HEK293 (cell line): ENCODE results near the gene CENPC.
A peak's percentile ranks its signal among the peaks of the same experiment; 100 is the strongest.

ENCODE experiments used
- CTCF ChIA-PET: fragments of 350-600 bp; formaldehyde crosslinking; extraction: SDS; loops from one replicate; lab custom pipeline; 2021; ENCODE audit warnings: antibody characterized with exemption; lab: Yijun Ruan, JAX
- POLR2A ChIA-PET: fragments of 300-600 bp; formaldehyde crosslinking; extraction: SDS; loops from one replicate; lab custom pipeline; 2020; ENCODE audit warnings: antibody characterized with exemption, inconsistent platforms; lab: Yijun Ruan, JAX
- H3K27ac ChIP-seq: fragments of 200-500 bp; sonication (Bioruptor generic); 2 replicates; pipeline ENCODE4 v1.5.1; 2014; ENCODE audit warnings: low read depth, low read length, control low read depth, inconsistent platforms; ENCODE audit errors: extremely low read depth
- H3K36me3 ChIP-seq, 2 experiments: fragments of 200-500 bp in 1 of 2; sonication (Bioruptor generic) in 1 of 2; 1 replicate in 1 of 2; 2 replicates in 1 of 2; pipeline ENCODE4 v1.5.1; 2014 to 2017; ENCODE audit warnings: inconsistent platforms in 2 of 2, low read length in 2 of 2; ENCODE audit not compliant: control insufficient read depth in 2 of 2, insufficient read depth in 1 of 2
- H3K4me1 ChIP-seq: fragments of 200-500 bp; sonication (Bioruptor generic); 2 replicates; pipeline ENCODE4 v1.5.1; 2014; ENCODE audit warnings: mild to moderate bottlenecking, low read length, inconsistent platforms; ENCODE audit not compliant: control insufficient read depth, insufficient read depth
- H3K4me3 ChIP-seq: 2 replicates; pipeline ENCODE4 v1.5.1; 2011; ENCODE audit warnings: low read depth, mild to moderate bottlenecking, control low read depth, low read length, moderate library complexity
- H3K9me3 ChIP-seq: fragments of 200-500 bp; sonication (Bioruptor generic); 2 replicates; pipeline ENCODE4 v1.5.1; 2014; ENCODE audit warnings: low read depth, low read length, inconsistent platforms; ENCODE audit not compliant: control insufficient read depth, insufficient read depth
- GLIS1 ChIP-seq: fragments of 450-650 bp; formaldehyde crosslinking; IDR thresholded peaks from 2 replicates; pipeline ENCODE4 v1.5.1; 2016; ENCODE audit warnings: missing biosample characterization, missing genetic modification characterization
- KLF10 ChIP-seq: fragments of 450-650 bp; IDR thresholded peaks from 2 replicates; pipeline ENCODE4 v1.5.1; 2018; ENCODE audit warnings: missing biosample characterization, mild to moderate bottlenecking, missing genetic modification characterization
- MEIS1 ChIP-seq: sonication (generic); formaldehyde crosslinking; IDR thresholded peaks from 2 replicates; pipeline ENCODE4 v1.8.1; 2022; ENCODE audit warnings: missing genetic modification reagents, mild to moderate bottlenecking, borderline replicate concordance
- SALL2 ChIP-seq: fragments of 450-650 bp; formaldehyde crosslinking; IDR thresholded peaks from 2 replicates; pipeline ENCODE4 v1.5.0; 2017; ENCODE audit warnings: missing biosample characterization, mild to moderate bottlenecking, missing genetic modification characterization, borderline replicate concordance
- ZNF114 ChIP-seq: fragments of 450-650 bp; formaldehyde crosslinking; IDR thresholded peaks from 2 replicates; pipeline ENCODE4 v1.5.0; 2017; ENCODE audit warnings: missing biosample characterization, missing genetic modification characterization
- ZNF121 ChIP-seq: fragments of 450-650 bp; formaldehyde crosslinking; IDR thresholded peaks from 2 replicates; pipeline ENCODE4 v1.5.1; 2016; ENCODE audit warnings: missing biosample characterization, missing genetic modification characterization
- ZNF184 ChIP-seq: fragments of 450-650 bp; IDR thresholded peaks from 2 replicates; pipeline ENCODE4 v1.5.1; 2018; ENCODE audit warnings: missing biosample characterization, mild to moderate bottlenecking, missing genetic modification characterization
- ZNF239 ChIP-seq: fragments of 450-650 bp; formaldehyde crosslinking; IDR thresholded peaks from 2 replicates; pipeline ENCODE4 v1.5.1; 2016; ENCODE audit warnings: missing biosample characterization, missing genetic modification characterization
- ZNF274 ChIP-seq, 2 experiments: fragments of 200-500 bp in 1 of 2; fragments of 450-650 bp in 1 of 2; sonication (Bioruptor generic) in 1 of 2; formaldehyde crosslinking in 1 of 2; IDR thresholded peaks; 2 replicates each; pipeline versions ENCODE4 v1.5.1 to v1.6.1; 2014 to 2016; ENCODE audit warnings: borderline replicate concordance in 1 of 2, inconsistent platforms in 1 of 2, low read length in 1 of 2, missing biosample characterization in 1 of 2, missing genetic modification characterization in 1 of 2
- ZNF302 ChIP-seq: fragments of 450-650 bp; formaldehyde crosslinking; IDR thresholded peaks from 2 replicates; pipeline ENCODE4 v1.5.1; 2016; ENCODE audit warnings: missing biosample characterization, missing genetic modification characterization, low read depth
- ZNF335 ChIP-seq: fragments of 450-650 bp; formaldehyde crosslinking; conservative IDR thresholded peaks from 2 replicates; pipeline ENCODE4 v1.5.1; 2016; ENCODE audit warnings: missing biosample characterization, missing genetic modification characterization
- ZNF776 ChIP-seq: fragments of 450-650 bp; formaldehyde crosslinking; IDR thresholded peaks from 2 replicates; pipeline ENCODE4 v1.5.0; 2017; ENCODE audit warnings: missing biosample characterization, missing genetic modification characterization, borderline replicate concordance
- TF ChIP-seq, protein P1 (sequence below): fragments of 450-650 bp; formaldehyde crosslinking; IDR thresholded peaks from 2 replicates; pipeline ENCODE4 v1.5.1; 2016; ENCODE audit warnings: missing biosample characterization, missing genetic modification characterization
- TF ChIP-seq, protein P2 (sequence below): fragments of 450-650 bp; formaldehyde crosslinking; IDR thresholded peaks from 2 replicates; pipeline ENCODE4 v1.5.1; 2016; ENCODE audit warnings: missing biosample characterization, missing genetic modification characterization
- TF ChIP-seq, protein P3 (sequence below): fragments of 450-650 bp; formaldehyde crosslinking; IDR thresholded peaks from 2 replicates; pipeline ENCODE4 v1.5.1; 2016; ENCODE audit warnings: missing biosample characterization, missing genetic modification characterization

Gene CENPC

DNA sequence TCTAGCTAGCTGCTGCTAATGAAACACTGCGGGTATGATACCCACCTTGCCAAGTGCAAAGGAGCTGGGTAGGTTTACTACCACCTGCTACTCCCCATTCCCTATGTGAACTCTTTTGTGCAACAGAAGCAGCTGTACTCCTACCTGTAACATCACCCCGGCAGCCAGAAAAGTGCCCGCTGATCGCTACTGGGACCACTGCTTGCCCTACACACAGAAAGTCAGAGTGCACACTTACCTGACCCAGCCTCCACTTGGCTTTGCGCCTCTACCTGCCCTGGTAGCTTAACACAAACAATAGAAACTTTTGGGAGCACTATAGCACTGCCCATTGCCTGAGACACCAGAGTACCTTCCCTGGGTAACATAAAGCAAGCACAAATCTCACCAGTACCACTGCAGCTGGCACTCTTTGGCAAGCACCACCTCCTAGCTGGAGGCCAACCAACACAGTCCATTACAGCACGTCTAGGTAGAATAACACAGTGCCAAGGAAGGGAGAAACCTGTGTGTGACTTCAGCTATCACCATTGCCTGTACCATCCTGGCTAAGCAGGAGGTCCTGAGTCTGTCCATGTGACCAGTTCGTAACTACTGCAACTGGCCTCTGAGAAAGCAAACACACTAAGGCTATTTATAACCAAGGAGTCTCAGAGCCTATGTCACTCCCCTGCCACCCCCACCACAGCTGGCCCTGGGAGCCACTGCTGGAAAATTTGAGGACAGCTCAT lies 80.1 kb downstream of the CENPC start:
- POLR2A ChIA-PET, result no interaction called here
- no peak for TF ChIP-seq KLF10 (tag by site-specific recombination)
- TF ChIP-seq, protein P1, sequence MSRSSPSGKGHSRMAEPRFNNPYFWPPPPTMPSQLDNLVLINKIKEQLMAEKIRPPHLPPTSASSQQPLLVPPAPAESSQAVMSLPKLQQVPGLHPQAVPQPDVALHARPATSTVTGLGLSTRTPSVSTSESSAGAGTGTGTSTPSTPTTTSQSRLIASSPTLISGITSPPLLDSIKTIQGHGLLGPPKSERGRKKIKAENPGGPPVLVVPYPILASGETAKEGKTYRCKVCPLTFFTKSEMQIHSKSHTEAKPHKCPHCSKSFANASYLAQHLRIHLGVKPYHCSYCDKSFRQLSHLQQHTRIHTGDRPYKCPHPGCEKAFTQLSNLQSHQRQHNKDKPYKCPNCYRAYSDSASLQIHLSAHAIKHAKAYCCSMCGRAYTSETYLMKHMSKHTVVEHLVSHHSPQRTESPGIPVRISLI (tag by site-specific recombination), result no peak
- TF ChIP-seq GLIS1, result peak; percentile 49; the same call in 1 of the 2 replicates
- CTCF ChIA-PET, result no interaction called here
- H3K4me1 ChIP-seq, result no peaks in the 10 kb centered on the region
- peaks cover 0 to 3% of the 10 kb centered on the region in 2 experiments; a peak in 1 of 3 replicates for H3K36me3 ChIP-seq
- no peaks in the 10 kb centered on the region for H3K9me3 ChIP-seq
- no peak overlapping the region for H3K4me3 ChIP-seq
- H3K27ac ChIP-seq, result no peak overlapping the region

DNA sequence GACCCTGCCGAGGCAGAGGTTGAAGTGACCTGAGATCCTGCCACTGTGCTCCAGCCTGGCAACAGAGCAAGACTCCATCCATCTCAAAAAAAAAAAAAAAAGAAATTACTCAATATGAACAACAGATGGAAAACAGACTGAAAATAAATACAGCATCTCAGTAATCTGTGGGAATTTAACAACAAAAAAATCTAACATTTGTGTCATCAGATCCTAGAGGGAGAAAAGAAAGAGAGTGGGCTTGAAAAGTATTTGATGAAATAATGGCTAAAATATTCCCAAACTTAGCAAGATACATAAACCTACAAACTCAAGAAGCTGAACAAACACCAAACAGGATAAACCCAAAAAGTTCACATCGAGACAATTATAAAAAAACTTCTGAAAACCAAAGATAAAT lies 84.7 kb downstream of the CENPC start:
- no peak for TF ChIP-seq ZNF776
- TF ChIP-seq ZNF184 (tag by site-specific recombination), result no peak
- TF ChIP-seq, protein P2, sequence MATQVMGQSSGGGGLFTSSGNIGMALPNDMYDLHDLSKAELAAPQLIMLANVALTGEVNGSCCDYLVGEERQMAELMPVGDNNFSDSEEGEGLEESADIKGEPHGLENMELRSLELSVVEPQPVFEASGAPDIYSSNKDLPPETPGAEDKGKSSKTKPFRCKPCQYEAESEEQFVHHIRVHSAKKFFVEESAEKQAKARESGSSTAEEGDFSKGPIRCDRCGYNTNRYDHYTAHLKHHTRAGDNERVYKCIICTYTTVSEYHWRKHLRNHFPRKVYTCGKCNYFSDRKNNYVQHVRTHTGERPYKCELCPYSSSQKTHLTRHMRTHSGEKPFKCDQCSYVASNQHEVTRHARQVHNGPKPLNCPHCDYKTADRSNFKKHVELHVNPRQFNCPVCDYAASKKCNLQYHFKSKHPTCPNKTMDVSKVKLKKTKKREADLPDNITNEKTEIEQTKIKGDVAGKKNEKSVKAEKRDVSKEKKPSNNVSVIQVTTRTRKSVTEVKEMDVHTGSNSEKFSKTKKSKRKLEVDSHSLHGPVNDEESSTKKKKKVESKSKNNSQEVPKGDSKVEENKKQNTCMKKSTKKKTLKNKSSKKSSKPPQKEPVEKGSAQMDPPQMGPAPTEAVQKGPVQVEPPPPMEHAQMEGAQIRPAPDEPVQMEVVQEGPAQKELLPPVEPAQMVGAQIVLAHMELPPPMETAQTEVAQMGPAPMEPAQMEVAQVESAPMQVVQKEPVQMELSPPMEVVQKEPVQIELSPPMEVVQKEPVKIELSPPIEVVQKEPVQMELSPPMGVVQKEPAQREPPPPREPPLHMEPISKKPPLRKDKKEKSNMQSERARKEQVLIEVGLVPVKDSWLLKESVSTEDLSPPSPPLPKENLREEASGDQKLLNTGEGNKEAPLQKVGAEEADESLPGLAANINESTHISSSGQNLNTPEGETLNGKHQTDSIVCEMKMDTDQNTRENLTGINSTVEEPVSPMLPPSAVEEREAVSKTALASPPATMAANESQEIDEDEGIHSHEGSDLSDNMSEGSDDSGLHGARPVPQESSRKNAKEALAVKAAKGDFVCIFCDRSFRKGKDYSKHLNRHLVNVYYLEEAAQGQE (tag by site-specific recombination), result no peak
- TF ChIP-seq ZNF121 (tag by site-specific recombination), result no peak
- no peak for TF ChIP-seq SALL2
- no peak for TF ChIP-seq ZNF302 (tag by site-specific recombination)
- TF ChIP-seq, protein P3, sequence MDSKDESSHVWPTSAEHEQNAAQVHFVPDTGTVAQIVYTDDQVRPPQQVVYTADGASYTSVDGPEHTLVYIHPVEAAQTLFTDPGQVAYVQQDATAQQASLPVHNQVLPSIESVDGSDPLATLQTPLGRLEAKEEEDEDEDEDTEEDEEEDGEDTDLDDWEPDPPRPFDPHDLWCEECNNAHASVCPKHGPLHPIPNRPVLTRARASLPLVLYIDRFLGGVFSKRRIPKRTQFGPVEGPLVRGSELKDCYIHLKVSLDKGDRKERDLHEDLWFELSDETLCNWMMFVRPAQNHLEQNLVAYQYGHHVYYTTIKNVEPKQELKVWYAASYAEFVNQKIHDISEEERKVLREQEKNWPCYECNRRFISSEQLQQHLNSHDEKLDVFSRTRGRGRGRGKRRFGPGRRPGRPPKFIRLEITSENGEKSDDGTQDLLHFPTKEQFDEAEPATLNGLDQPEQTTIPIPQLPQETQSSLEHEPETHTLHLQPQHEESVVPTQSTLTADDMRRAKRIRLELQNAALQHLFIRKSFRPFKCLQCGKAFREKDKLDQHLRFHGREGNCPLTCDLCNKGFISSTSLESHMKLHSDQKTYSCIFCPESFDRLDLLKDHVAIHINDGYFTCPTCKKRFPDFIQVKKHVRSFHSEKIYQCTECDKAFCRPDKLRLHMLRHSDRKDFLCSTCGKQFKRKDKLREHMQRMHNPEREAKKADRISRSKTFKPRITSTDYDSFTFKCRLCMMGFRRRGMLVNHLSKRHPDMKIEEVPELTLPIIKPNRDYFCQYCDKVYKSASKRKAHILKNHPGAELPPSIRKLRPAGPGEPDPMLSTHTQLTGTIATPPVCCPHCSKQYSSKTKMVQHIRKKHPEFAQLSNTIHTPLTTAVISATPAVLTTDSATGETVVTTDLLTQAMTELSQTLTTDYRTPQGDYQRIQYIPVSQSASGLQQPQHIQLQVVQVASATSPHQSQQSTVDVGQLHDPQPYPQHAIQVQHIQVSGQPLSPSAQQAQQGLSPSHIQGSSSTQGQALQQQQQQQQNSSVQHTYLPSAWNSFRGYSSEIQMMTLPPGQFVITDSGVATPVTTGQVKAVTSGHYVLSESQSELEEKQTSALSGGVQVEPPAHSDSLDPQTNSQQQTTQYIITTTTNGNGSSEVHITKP (tag by site-specific recombination), result no peak
- TF ChIP-seq, all 188 proteins: peak for 0
- H3K36me3 ChIP-seq, result peaks cover 0 to 6% of the 10 kb centered on the region in 2 experiments; a peak in 1 of 3 replicates
- CTCF ChIA-PET, result no interaction called here
- POLR2A ChIA-PET, result no interaction called here
- H3K4me1 ChIP-seq, result no peaks in the 10 kb centered on the region
- H3K4me3 ChIP-seq, result no peak overlapping the region
- no peaks in the 10 kb centered on the region for H3K9me3 ChIP-seq
- H3K27ac ChIP-seq, result no peak overlapping the region

DNA sequence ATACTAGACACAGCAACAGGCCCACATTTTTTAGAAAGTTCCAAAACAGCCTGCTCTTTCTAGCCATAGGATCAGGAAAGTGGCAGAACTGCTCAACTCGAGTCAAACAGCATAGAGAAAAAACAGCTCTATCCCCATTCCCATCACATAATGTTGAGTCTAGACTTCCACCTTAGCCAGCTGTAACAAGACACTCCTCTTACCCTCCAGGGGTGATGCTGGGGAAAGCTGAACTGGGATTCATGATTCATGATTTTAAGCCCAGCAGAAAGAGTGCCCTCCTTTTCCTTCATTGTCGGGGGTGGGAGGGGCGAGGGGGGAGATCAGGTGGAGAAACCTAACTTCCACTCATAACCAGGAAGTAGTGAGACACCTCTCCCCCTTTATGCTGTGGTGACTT lies 86.1 kb downstream of the CENPC start:
- H3K27ac ChIP-seq, result no peak overlapping the region
- no peaks in the 10 kb centered on the region for H3K9me3 ChIP-seq
- CTCF ChIA-PET, result no interaction called here
- POLR2A ChIA-PET, result no interaction called here
- TF ChIP-seq ZNF114 (tag by site-specific recombination) (no peak), MEIS1 (no peak), ZNF274 (IDR thresholded peaks at IDR 0.05; ENCODE audit: low read length) (no peak), ZNF274 (tag by site-specific recombination; IDR thresholded peaks at IDR 0.05; ENCODE audit: borderline replicate concordance) (no peak), ZNF239 (tag by site-specific recombination) (no peak), ZNF335 (tag by site-specific recombination) (no peak)
- TF ChIP-seq, all 188 proteins: peak for 0
- Histone ChIP-seq H3K4me1 (no peaks in the 10 kb centered on the region), H3K4me3 (no peak overlapping the region), H3K36me3 (peaks cover 0 to 6% of the 10 kb centered on the region in 2 experiments; a peak in 1 of 3 replicates)
